Sigmoid colon (tissue), 4 donors: ENCODE results near the gene DUSP22.

Experiments
- CTCF ChIP-seq, 4 experiments: fragments of 450-650 bp in 3 of 4; fragments of 200-600 bp in 1 of 4; IDR thresholded peaks; one replicate each; pipeline ENCODE4 v1.5.1; 2016 to 2019; ENCODE audit warnings: antibody characterized with exemption in 4 of 4, mild to moderate bottlenecking in 3 of 4, moderate library complexity in 2 of 4
- EP300 ChIP-seq, 4 donors: sonication (generic); formaldehyde crosslinking; IDR thresholded peaks; one replicate each; pipeline ENCODE4 v1.6.1; 2017; ENCODE audit warnings: antibody characterized with exemption in 4 of 4
- POLR2A ChIP-seq, 2 donors: fragments of 450-650 bp; IDR thresholded peaks; one replicate each; pipeline ENCODE4 v1.6.1; 2016; ENCODE audit warnings: antibody characterized with exemption in 2 of 2, mild to moderate bottlenecking in 2 of 2, moderate library complexity in 2 of 2
- POLR2AphosphoS5 ChIP-seq, 4 donors: sonication (generic); formaldehyde crosslinking; IDR thresholded peaks; one replicate each; pipeline ENCODE4 v1.6.1; 2017; ENCODE audit warnings: antibody characterized with exemption in 4 of 4

- no peak for TF ChIP-seq CTCF (IDR thresholded peaks at IDR 0.05)
- no peak for TF ChIP-seq POLR2A (IDR thresholded peaks at IDR 0.05)
- TF ChIP-seq EP300 (IDR thresholded peaks at IDR 0.05): no peak
- TF ChIP-seq POLR2AphosphoS5 (IDR thresholded peaks at IDR 0.05): no peak
Observed at GRCh38 chr6:358847-359246, 66.6 kb downstream of the DUSP22 start.
